LNCaP clone FGC (cell line): ENCODE results near the gene HHAT.

Experiments
- DNase-seq: peaks from one replicate; pipeline ENCODE4 v3.0.0-alpha.2; 2011; ENCODE audit warnings: low read depth
- H3K4me3 ChIP-seq: 2 replicates; pipeline ENCODE4 v1.5.1; 2011; ENCODE audit warnings: mild to moderate bottlenecking, low read depth, low read length, control low read depth
- TF ChIP-seq, protein P1 (sequence below): IDR thresholded peaks from 2 replicates; pipeline ENCODE4 v1.5.1; 2012; ENCODE audit warnings: mild to moderate bottlenecking; ENCODE audit not compliant: control insufficient read depth, insufficient read depth; ENCODE audit errors: extremely low read depth

The HHAT gene

DNA sequence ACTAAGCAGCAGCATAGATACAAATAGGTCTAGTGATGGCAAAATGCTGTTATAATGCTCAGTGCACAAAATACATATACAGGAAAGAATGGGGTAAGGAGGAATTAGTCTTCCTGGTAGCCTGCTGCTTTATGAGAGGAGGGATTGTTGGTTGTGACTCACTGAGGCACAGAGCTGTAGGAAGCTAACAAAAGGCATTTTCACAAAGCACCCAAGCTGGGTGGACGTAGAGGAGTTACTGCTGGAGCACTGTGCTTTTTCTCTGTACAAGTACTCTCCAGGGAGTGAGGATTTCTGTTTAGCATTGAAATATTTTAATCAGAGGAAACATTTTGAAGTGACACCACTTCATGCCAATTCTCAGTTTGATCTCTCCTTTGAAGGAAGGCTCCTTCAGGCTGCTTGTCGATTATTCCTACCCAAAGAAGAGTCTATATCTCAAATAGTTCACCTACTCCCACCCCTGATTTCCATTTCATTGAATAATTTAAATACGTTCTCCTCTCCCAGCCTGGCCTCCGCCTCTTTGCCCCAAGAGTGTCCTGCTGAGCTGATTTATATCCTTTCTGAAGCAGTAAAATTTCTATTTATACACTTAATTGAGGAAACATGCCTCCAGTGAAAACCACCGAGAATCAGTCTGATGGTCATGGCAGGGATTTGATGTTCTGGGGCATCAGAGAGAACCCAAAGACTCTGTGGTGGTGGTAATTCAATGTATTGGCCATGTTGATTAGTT lies 271.9 kb downstream of the HHAT start:
- no peak for DNase-seq
- TF ChIP-seq, protein P1, sequence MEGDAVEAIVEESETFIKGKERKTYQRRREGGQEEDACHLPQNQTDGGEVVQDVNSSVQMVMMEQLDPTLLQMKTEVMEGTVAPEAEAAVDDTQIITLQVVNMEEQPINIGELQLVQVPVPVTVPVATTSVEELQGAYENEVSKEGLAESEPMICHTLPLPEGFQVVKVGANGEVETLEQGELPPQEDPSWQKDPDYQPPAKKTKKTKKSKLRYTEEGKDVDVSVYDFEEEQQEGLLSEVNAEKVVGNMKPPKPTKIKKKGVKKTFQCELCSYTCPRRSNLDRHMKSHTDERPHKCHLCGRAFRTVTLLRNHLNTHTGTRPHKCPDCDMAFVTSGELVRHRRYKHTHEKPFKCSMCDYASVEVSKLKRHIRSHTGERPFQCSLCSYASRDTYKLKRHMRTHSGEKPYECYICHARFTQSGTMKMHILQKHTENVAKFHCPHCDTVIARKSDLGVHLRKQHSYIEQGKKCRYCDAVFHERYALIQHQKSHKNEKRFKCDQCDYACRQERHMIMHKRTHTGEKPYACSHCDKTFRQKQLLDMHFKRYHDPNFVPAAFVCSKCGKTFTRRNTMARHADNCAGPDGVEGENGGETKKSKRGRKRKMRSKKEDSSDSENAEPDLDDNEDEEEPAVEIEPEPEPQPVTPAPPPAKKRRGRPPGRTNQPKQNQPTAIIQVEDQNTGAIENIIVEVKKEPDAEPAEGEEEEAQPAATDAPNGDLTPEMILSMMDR, result no peak
- no peak overlapping the region for H3K4me3 ChIP-seq

DNA sequence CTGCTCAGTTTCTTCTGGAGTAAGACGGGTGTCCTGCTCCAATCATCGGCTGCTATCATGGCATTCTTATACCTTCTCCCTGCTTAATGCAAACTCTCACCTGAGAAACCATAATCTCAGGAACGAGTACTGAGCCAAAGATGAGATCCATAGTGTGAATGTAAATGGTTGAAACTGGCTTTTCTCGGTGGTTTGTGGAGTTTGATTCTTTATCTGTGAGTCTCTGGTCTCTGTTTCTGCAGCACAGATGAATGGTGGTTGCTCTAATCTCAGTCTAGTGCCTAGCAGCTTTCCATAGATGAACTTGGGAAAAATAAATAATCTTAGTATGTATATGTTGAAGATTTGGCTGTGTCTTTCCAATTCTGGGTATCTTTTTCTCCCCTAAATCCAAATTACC lies 274.4 kb downstream of the HHAT start:
- DNase-seq, result no peak
- H3K4me3 ChIP-seq, result no peak overlapping the region
- TF ChIP-seq, protein P1, result no peak

DNA sequence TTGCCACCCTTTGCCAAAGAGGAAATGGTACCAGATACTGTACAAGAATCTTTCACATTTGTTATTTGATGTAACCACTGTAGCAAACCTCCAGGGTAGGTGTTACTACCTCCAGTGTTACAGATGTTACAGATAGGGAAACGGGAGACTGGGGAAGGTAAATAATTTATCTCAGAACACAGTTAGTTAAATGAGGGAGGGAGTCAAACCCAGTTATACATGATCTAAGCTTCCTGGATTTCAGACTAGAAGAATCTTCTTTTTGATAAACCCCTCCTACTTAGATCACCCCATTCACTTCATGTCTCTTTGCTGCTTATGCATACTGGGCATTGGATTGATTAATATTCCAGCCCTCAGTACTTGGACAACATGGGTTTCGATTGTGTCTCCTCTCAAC lies 276.4 kb downstream of the HHAT start:
- TF ChIP-seq, protein P1, result no peak
- DNase-seq, result no peak
- H3K4me3 ChIP-seq, result no peak overlapping the region

DNA sequence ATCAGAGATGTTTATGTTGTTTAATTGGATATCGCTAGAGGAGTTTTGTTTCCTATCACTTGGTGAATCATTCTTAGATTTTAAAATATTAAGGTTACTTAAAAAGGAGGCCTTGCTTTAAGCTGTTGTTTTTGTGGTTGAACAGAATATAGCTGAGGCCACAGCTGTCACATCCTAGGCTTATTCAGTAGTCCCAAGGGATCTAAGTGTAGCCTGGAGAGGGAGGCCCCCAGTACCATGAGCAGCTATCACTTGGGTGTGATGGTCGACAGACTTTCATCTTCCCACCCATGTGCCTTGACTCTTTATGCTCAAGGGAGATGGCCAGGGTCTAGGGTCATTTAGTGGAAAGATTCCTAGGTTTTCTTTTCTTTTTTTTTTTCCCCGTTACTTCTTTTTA lies 278.7 kb downstream of the HHAT start:
- H3K4me3 ChIP-seq, result no peak overlapping the region
- TF ChIP-seq, protein P1, result no peak
- no peak for DNase-seq

DNA sequence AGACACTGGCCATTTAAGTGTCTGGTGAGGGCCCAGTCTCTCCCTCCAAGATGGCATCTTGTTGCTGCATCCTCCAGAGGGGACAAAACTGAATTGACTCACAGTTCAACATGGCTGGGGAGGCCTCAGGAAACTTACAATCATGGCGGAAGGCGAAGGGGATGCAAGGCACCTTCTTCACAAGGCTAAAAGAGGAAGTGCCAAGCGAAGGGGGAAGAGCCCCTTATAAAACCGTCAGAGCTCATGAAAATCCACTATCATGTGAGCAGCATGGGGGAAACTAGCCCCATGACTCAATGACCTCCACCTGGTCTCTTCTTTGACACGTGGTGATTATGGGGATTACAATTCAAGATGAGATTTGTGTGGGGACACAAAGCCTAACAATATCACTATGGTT lies 280.1 kb downstream of the HHAT start:
- no peak overlapping the region for H3K4me3 ChIP-seq
- no peak for DNase-seq
- TF ChIP-seq, protein P1, result no peak

DNA sequence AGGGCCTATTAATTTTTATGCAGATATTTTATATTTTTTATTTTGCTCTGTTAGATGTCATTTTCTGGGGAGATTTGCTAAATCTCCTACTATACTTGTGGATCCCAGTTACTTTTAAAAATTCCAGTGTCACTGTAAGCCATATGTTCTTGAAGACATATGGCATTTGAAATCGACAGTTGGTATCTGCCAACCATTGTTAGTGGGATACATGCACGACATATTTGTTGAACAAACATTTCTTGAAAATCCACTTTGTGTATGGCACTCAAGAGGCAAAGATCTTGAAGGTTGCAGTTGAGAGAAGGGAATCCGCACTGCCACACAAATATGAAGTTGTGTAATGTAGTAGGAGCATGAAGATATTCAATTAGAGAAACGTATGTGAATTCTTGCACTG lies 287.7 kb downstream of the HHAT start:
- no peak overlapping the region for H3K4me3 ChIP-seq
- DNase-seq, result no peak

More for the DNA sequence above, 287.7 kb downstream of the HHAT start:
- TF ChIP-seq, protein P1, result no peak
